Posterior vena cava (tissue), 2 donors: ENCODE data around the gene PPP1R15A. TPM values are rescaled to one million over a fixed set of nuclear protein-coding genes. Genes with fewer than 3 reads are reported as not detected.
"Not testable (repeated sequence)": the region's sequence is repeated elsewhere in the genome, so short reads cannot be mapped to it uniquely, and the experiment has no call there.

ENCODE experiments used
- DNase-seq: peaks from one replicate; pipeline ENCODE4 v3.0.0-alpha.2; 2020; ENCODE audit warnings: low spot score
- intact Hi-C, 2 donors: fragments of 100-400 bp; cut with DNase I; formaldehyde crosslinking; loops; one replicate each; pipeline versions ENCODE4 v1.14.1 to v1.14.2; 2022 to 2023
- total RNA-seq, 2 donors: library from RNA; stranded (reverse); fragmentation: NEBNext Ultra II Directional; extraction: Animal tissue kit (Norgen Biotek cat#: 25700); gene quantifications; one replicate each; pipeline ENCODE4 v1.2.1, GENCODE V29; 2021
- donor health status: DM: yes; HTN: yes; CAD: no.
- donor health status: DM: yes; HTN: yes; CAD: no.

The PPP1R15A gene
- total RNA-seq, 2 donors from 2014 or later: 72.8 to 172 TPM

- intact Hi-C loops: no loop called here
These were observed 18.7 kb upstream of the PPP1R15A start for GRCh38 chr19:48853483-48853882.

GRCh38 chr19:48854103-48854502 lies 18.1 kb upstream of the PPP1R15A start:
- intact Hi-C loops: no loop called here
- DNase-seq: no peak

More at GRCh38 chr19:48853483-48853882, 18.7 kb upstream of the PPP1R15A start:
- DNase-seq: no peak

GRCh38 chr19:48856921-48857320 lies 15.3 kb upstream of the PPP1R15A start:
- DNase-seq: no peak
- intact Hi-C loops: no loop called here

GRCh38 chr19:48858984-48859710 lies 13.1 kb upstream of the PPP1R15A start:
- intact Hi-C loops: no loop called here
- DNase-seq: no peak

- intact Hi-C loops: no loop called here
- DNase-seq: no peak
These were observed 12.3 kb upstream of the PPP1R15A start for GRCh38 chr19:48859711-48860572.

- DNase-seq: no peak
- intact Hi-C loops: no loop called here
These were observed 10.9 kb upstream of the PPP1R15A start for GRCh38 chr19:48861313-48861712.

GRCh38 chr19:48862827-48863226 lies 9.4 kb upstream of the PPP1R15A start:
- DNase-seq: no peak

GRCh38 chr19:48866692-48867091 lies 5.5 kb upstream of the PPP1R15A start:
- DNase-seq: no peak

More at GRCh38 chr19:48862827-48863226, 9.4 kb upstream of the PPP1R15A start:
- intact Hi-C loops: no loop called here

GRCh38 chr19:48867123-48867745 lies 5.0 kb upstream of the PPP1R15A start:
- intact Hi-C loops: no loop called here
- DNase-seq: no peak

More at GRCh38 chr19:48866692-48867091, 5.5 kb upstream of the PPP1R15A start:
- intact Hi-C loops: no loop called here

- intact Hi-C loops: no loop called here
- DNase-seq: no peak
These were observed 4.5 kb upstream of the PPP1R15A start for GRCh38 chr19:48867746-48868113.

- intact Hi-C loops: no loop called here
- DNase-seq: peak; percentile 94
These were observed 3.9 kb upstream of the PPP1R15A start, which contains the start of gene PLEKHA4 for GRCh38 chr19:48868114-48868886. Gene PLEKHA4 (minus strand): TSS chr19:48868617. CDS start chr19:48867620, 997 bp downstream.

- DNase-seq: no peak
These were observed 2.2 kb upstream of the PPP1R15A start for GRCh38 chr19:48870048-48870447.

GRCh38 chr19:48871471-48872181 lies 595 bp upstream of the PPP1R15A start:
- DNase-seq: not testable (repeated sequence)
- intact Hi-C loops: loop anchor here in 1 of 2 donors (5.0 kb wide), 1 partner anchor 96 kb away; the partner anchor contains the start of gene FTL

More at GRCh38 chr19:48870048-48870447, 2.2 kb upstream of the PPP1R15A start:
- intact Hi-C loops: loop anchor here in 1 of 2 donors (5.0 kb wide), 1 partner anchor 97 kb away; the partner anchor contains the start of gene FTL

GRCh38 chr19:48872884-48873475 lies 759 bp downstream of the PPP1R15A start:
- peak; percentile 91 for DNase-seq
- intact Hi-C loops: loop anchor here in 1 of 2 donors (5.0 kb wide), 1 partner anchor 94 kb away; the partner anchor contains the start of gene FTL

- DNase-seq: no peak
- intact Hi-C loops: loop anchor here in 1 of 2 donors (5.0 kb wide), 1 partner anchor 94 kb away; the partner anchor contains the start of gene FTL
These were observed 1.5 kb downstream of the PPP1R15A start for GRCh38 chr19:48873476-48874302.

- peak; percentile 85 for DNase-seq
- intact Hi-C loops: loop anchor here in 1 of 2 donors (5.0 kb wide), 1 partner anchor 93 kb away; the partner anchor contains the start of gene FTL
These were observed 2.3 kb downstream of the PPP1R15A start for GRCh38 chr19:48874303-48875135.
